ENCODE data around the gene C3orf22.
"Not testable (repeated sequence)": the region's sequence is repeated elsewhere in the genome, so short reads cannot be mapped to it uniquely, and the experiment has no call there.

Gene C3orf22, protein sequence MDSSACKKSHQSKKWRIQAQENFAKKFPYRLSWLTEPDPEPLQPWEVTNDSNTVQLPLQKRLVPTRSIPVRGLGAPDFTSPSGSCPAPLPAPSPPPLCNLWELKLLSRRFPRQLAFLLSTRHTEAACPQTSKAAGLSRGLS

DNA sequence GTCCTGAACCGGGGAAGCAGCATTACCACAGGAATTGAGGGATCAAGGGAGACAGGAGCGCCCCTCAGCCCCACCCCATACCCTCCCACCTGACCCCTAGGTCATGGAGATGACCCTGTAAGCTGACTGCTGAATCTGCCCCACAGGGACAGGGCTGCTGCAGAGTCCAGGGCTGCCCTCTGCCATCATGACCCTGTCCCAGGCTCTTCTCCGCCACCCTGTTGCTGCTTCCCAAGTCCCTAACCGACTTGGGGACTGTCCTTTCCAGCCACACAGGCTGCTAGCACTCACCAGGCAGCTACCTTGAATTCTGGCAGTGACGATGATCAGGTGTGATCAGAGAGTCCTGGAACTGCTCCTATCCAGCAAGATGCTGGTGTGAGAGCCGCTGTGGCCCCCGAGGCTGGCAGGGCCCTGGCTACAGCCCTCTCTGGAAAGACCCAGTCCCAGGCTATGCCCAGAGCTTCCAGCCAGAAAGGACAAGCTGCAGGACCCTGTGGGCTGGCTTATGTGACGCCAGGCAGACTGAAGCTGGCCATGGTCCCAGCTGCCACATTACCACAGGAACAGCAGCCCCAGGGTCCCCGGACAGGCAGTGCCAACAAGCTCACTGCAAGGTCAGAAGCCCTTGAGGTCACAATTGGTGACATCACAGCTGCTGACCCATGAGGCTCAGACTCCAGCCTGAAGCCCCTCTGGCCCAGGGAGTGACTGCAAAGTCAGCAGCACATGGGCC, at the start of gene C3orf22:
C3orf22 (minus strand) TSS at position 597 of the 736 bp plus-strand sequence. CDS start 5,542 bp downstream, outside the sequence.
- no peak for DNase-seq (ENCODE audit: low read depth in 3 of 3)

DNA sequence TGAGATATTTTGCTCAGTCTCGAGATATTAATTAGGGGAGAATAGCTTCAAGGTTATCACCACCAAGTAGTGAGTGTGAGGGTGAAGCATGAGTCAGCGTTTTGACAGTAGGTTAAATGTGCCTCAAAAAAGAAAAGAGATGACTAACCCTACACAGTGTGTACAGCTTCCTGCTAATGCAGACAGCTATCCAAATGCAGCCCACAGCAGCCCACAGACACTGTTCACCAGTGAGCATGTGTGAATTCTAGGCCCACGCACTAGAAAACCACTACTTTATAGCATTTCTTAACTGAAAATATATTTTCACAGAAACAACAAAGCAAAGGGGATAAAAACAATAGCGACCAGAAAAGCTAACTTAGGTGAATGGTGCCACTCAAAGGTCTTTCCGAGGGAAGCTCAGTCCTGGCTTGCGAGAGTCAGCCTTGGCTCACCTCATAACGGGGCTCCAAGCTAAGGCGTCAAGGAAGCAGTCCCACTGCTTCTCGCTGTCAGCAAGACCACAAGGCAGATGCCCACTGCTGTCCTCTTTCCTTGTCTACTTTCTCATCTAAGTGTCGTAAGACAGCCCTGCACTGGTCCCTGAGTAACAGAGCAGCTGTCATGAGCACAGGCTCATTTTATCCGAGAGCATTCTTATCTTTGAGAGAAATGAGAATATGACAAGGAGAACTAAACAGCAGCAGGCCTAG, 48.6 kb upstream of the C3orf22 start:
- no peak for DNase-seq (ENCODE audit: low read depth in 3 of 3)

DNA sequence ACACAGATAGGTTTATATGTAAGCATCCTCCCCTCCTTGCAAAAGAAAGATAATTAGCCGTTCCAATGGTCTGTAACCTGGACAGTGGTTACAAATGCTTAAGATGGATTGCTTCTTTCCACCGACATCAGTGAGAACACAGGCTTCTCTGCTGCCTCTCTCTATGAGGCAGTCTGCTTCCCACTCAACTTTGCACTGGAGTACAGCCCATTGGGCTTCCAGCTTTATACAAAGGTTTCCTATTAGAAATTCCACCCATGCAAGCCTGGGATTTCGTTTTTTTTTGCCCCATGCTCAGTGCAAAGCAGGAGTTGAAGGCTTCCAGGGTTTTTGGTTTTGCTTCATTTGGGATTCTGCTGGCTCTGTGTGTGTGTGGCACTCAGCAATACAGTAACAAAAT, 47.3 kb upstream of the C3orf22 start:
- no peak for DNase-seq (ENCODE audit: low read depth in 3 of 3)

DNA sequence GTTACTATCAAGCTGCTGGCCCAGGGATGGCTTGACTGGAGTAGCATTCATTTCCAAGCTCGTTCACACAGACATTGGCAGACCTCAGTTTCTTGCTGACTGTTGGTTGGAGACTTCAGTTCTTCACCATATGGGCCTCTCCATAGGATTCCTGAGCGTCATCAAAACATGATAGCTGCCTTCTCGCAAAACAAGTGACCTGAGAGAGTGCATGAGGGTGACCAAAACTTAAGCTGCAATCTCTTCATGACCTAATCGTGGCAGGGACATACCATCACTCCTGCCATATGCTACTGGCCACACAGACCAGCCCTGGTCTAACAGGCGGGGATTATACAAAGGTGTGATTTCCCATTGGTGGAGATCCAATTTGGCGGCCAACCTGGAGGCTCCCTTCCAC, 46.0 kb upstream of the C3orf22 start:
- DNase-seq (ENCODE audit: low read depth in 3 of 3): no peak

DNA sequence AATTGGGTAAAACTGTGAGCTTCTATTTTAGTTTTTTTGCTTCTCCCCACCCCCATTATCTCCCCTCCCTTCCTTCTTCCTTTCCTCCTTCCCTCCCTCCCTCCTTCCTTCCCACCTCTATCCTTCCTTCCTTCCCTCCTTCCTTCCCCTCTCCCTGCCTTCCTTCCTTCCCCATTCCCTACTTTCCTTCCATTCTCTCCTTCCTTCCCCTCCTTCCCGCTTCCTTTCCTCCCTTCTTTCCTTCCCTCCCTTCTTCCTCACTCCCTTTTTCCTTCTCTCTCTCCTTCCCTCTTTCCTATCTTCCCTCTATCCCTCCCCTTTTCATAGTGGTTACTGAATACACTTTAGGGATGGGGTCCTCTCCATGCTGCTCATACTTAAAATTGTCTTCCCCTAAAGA, 40.4 kb upstream of the C3orf22 start:
- DNase-seq (ENCODE audit: low read depth in 3 of 3): no peak

DNA sequence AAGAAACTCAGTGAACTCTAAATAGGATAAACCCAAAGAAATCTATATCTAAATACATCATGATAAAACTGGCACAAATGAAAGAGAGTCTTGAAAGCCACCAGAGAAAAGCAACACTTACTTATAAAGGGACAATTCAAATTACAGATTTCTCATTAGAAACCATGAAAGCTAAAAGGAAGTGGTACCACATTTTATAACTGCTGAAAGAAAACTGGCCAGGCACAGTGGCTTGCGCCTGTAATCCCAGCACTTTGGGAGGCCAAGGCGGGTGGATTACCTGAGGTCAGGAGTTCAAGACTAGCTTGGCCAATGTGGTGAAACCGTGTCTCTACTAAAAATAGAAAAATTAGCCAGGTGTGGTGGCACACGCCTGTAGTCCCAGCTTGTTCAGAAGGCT, 36.7 kb upstream of the C3orf22 start:
- DNase-seq (ENCODE audit: low read depth in 3 of 3): not testable (repeated sequence)

DNA sequence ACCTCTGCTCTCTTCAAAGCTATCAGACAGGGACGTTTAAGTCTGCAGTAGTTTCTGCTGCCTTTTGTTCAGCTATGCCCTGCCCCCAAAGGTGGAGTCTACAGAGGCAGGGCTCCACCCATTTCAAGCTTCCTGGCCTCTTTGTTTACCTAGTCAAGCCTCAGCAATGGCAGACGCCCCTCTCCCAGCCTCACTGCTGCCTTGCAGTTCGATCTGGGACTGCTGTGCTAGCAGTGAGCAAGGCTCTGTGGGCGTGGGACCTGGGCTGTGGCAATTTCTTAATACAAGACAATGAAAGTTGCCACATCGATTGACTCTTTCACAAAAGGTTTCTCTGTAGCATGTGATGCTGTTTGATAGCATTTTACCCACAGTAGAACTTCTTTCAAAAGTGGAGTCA, 32.8 kb upstream of the C3orf22 start:
- DNase-seq (ENCODE audit: low read depth in 3 of 3): not testable (repeated sequence)

DNA sequence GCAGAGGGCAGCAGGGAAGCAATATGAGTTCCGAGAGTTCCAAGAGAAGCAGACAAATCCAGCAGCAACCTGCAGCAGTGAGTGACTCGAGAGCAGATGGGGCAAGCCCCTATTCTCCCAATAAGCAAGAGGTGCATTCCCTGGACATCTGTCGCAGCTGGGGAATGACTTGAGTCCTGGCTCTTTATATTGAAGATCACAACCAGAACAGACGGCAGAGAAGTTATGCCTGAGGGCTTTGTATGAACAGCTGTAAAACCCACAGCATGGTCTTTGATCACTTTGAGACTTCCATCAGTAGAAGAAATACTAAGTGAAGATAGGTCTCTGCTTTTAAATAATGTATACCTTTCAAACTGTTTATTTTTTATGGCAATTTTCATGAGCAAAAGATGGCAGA, 23.6 kb upstream of the C3orf22 start:
- no peak for DNase-seq (ENCODE audit: low read depth in 3 of 3)

DNA sequence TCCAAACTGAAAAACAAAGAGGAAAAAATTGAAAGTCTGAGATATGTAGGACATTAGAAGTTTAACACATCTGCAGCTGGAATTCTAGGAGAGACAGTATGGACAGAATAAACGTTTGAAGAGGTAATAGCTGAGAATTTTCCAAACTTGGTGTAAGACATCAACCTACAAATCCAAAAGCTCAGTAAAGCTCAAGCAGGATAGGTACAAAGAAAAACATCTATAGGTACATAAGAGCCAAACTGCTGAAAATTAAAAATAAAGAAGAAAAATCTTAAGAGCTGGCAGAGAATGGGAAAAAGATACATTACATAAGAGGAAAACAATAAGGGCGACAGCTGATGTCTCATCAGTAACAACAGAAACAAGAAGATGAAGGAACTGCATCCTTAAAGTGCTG, 22.8 kb upstream of the C3orf22 start:
- DNase-seq (ENCODE audit: low read depth in 3 of 3): no peak

DNA sequence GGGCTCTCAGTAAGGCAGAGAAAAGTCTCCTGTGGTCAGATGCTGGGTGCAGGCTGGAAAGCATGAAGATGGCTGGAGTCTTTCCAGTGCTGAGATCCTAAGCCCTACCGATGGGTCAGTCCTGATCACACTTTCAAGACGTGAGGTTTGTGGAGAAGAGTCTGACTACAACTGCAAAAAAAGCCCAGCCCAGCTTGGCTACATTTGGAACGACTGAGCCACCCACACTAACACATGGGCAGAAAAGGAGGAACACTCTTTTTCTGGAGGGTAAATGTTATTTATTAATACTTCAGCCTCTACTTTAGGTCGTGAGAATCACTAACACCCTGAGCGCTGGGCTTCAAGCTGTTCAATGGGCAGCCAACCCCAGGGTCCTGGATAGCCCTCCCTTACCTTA, 22.0 kb upstream of the C3orf22 start:
- no peak for DNase-seq (ENCODE audit: low read depth in 3 of 3)

DNA sequence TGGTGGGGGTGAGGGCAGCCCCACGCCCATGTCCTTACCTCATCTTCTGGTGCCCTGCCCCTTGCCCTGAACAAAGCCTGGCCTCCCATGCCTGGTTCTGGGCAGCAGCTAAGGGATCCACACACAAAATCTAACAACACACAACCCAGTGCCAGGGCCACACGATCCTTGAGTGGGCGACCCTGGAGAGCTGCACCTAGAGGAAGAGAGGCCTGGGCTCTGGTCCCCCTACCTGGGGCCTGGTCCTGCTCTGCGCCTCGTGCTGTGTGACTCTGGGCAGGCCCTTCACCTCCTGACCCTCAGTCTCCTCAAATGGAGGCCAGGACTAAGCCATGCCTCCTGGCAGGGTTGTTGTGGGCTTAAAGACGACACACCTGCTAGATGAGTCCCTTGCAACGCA, 20.0 kb upstream of the C3orf22 start:
- no peak for DNase-seq (ENCODE audit: low read depth in 3 of 3)

DNA sequence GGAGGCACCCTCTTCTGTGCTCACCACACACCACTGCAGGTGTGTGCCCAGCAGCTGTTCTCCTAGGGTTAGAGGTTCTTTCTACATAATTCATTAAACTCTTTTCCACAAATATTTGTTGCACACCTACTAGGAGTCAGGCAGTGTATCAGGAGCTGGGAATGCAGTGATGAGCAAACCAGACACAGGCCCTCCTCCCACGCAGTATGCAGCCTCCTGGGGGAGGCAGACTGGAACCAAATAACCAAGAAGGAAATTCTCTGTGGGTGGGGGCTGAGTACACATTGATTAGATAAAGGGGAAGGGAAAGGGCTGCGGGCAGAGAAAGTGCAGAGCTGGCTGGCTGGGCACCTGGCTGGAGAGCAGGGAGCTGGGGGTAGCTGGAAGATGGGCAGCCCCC, 18.5 kb upstream of the C3orf22 start:
- no peak for DNase-seq (ENCODE audit: low read depth in 3 of 3)

DNA sequence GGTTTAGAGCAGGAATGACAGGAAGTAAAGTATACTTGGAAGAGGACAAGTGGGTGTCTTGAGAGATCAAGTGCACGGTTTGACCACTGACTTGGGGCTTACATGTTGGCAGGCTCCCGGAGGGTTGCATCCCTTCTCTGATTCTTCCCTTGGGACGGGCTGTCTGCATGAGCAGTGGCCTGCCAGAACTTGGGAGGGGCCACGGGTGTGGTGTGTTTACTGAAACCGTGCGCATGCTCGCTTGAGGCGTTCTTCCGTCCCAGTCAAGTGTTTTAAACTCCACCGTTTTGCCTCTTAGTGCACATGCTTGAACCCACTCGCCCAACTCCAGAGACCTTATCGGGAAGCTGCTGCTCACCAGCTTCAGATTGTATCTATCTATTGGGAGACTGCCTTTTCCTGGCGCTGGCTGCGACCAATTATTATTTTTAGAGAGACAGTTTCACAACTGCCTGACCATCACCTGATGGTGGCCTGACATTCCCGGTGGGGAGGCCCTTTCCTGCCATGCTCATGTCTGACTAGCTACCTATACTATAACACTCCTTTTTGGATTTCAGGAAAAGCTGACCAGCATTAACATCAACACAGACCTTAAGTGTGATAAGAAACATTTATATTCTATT, 14.9 kb upstream of the C3orf22 start:
- no peak for DNase-seq (ENCODE audit: low read depth in 3 of 3)

DNA sequence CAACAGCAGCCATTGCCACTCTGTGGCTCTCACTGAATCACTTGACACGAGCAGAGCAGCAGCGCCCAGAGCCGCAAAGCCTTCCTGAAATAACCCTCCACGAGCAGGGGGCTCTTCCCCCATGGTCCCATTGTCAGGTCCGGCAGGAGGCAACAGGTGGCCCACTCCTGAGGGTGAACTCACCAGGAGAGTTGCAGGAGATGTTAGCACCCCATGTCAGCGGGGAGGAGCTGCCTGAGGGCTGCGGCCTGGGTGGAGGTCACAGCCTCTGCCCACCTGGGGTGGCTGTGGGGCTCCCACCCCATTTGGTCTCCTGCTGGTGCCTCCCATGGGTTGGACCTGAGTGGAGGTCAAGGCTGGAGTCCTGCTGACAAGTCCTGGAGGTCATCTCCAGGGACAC, 12.3 kb upstream of the C3orf22 start:
- DNase-seq (ENCODE audit: low read depth in 3 of 3): no peak

DNA sequence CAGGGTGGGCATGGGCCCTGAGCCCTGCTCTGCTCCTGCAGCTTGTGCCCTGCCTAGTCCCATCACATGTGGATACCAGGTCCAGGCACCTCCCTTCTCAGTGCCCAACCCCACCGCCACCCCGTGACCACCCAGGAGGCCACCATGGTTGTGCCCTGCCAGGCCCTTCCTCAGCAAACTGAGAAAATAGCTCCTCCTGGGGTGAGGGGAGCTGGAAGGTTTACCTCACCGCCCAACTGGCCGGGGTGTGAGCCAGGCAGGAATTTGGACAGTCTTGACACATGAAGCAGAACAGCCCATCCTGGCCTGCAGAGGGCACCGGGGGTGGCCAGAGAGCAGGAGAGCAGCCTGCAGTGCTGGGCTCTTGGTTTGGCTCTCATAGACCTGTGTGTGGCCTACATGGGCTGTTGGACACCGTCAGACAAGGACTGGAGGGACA, 11.4 kb upstream of the C3orf22 start:
- DNase-seq (ENCODE audit: low read depth in 3 of 3): no peak

DNA sequence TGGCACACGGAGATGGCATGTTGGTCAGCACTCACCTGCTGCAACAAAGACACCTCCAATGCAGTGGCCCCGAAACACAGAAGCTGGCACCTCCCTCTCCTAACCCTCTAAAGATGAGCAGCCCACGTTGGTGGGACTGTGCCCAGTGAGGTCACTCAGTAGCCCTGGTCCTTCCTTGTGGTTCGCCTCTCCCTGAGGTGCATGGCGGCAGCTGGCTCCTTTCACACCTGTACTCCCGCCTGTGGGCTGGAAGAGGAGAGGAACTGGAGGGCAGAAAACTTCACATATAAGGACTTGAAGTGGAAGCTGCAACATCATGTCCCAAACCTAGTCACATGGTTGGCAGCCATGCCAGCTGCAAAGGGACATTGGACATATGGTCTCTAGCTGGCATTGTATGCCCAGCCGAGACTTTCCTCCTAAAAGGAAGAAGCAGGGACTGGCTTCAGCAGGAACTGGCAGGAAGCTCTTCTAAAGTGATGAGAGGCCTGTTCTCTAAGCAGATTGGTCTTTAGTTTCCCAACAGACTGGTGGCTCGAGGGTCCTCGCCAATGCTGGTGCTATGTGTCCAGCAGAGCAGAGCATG, 10.8 kb upstream of the C3orf22 start:
- DNase-seq (ENCODE audit: low read depth in 3 of 3): no peak

DNA sequence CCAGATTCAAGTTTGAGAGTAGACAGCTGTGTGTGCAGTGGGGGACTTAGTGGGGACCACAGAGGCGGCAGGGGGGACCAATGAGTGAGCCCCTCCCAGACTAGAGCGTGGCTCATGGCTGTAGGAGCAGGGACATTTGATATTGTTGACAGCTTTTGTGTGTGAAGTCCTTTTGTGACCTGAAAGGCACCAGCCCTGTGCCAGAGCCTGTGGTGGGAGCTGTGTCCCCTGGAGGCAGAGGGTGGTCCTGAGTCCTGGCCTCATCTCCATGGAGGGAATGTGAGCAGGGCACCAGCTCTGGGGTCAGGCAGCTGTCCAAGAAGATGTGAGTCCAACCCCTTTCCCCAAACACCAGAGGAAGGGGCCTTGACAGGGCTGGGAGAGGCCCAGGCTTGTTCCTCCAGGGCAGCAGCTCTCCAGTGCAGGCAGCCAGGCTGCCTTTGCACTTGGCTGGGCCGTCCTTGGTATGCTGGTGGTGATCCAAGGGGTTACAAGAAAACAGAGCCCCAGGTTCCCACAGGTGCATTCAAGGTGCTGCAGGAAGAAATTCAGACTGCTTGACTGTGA, 10.1 kb upstream of the C3orf22 start:
- no peak for DNase-seq (ENCODE audit: low read depth in 3 of 3)

DNA sequence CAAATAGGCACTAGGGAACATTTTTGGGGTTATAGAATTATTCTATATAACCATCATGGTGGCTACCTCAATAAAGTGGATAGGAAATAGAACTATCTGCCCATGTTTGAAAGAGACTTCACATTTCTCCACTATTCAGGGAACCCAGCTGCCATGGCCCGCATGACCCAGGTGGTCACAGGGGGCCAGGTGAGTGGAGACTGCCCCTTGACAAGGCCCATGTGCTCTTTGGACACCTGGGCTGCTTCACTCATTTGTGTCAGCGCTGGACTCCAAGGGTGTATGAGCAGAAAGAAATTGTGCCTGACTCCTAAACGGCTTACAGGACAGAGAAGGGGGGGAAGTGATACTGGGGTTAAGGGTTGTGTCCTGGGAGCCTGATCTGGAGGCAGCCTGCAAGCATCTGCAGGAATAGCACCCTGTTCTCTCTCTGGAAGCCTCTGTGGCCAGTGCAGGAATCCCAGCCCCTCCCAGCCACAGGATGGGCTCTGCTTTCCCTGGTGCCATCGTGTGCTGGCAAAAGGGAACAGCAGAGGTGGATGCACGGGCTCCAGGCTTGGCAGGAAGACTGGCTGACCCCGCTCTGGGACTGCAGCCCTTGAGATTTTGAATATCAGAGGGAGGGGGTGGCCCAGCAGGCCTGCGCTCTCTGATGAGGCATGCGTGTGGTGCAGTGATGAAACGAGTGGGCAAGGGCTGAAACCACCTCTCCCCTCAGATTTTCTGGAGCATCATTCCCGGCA, 9.1 kb upstream of the C3orf22 start:
- no peak for DNase-seq (ENCODE audit: low read depth in 3 of 3)

DNA sequence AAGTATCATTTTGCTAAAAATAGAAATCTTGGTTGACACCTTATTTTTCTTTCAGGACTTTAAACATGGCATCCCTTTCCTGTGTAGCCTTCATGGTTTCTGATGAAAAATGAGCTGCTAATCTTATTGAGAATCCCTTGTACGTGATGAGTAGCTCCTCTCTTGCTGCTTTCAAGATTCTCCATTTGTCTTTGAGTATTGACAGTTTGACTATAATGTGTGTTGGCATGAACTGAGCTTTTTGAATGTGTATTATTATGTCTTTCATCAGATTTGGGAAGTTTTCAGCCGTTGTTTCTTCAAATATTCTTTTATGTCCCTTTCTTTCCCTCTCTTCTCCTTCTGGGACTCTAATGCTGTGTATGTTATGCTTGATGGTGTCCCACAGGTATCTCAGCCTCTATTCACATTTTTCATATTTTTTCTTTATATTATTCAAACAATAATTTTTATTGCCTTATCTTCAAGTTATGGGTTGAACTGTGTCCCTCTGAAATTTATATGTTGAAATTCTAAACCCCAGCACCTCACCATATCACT, 4.1 kb upstream of the C3orf22 start:
- no peak for DNase-seq (ENCODE audit: low read depth in 3 of 3)

DNA sequence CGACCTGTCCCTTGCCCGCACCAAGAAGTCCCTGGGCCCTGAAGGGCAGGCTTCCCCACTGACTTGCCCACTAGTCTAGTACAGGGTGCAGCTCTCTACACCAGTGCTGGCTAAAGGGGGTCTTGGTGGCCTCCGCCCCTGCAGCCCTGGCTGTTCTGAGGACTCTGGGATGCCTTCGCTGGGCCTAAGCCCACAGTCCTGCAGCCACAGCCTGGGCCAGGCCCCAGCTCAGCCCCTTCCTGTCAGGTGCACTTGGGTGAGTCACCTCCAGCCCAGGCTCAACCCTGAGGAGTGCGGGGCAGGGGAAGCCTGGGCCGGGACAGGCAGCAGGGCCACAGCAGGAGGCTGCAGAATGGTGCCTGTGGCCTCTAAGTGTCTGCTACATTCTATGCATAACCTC, 971 bp downstream of the C3orf22 start:
- DNase-seq (ENCODE audit: low read depth in 3 of 3): no peak

DNA sequence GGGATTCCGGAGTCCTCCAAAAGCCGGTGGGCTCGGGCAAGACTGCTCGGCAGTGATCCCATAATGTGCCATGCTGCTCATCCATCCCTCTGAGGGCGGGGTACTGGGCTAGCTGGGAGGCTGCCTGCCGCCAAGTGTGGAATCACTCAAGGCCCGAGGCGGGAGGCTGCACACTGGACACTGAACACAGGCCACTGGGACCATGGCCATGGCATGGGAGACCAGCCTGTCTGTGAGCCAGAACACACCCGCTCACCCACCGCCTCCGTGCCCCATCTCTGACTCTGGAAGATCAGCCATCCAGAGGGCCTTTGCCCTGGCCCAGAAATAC, 1.4 kb downstream of the C3orf22 start:
- DNase-seq (ENCODE audit: low read depth in 3 of 3): no peak

Data from stimulated activated CD4-positive, alpha-beta T cell treated with anti-CD3 and anti-CD28 coated beads, TNF-alpha, amount 100 ng/mL, for 24 hours (primary cell).